ENCODE data around the gene POLD1. TPM values are rescaled to one million over a fixed set of nuclear protein-coding genes. Genes with fewer than 3 reads are reported as not detected.

POLD1 gene
- total and polyA plus RNA-seq, 2 experiments from 2014 or later, result 111 to 173 TPM

- peaks cover 30% of the 10 kb centered on the region for H3K36me3 Mint-ChIP-seq (ENCODE audit: low read depth)
- Histone ChIP-seq H3K36me3 (ENCODE audit: insufficient read depth) (no peaks in the 10 kb centered on the region), H3F3A (replicated peaks; ENCODE audit: low read depth) (no peaks in the 10 kb centered on the region), H3K27ac (ENCODE audit: low read depth) (no peak overlapping the region), H3K4me3 (no peak overlapping the region), H3K4me2 (no peak overlapping the region), H2AFZ (no peak overlapping the region), H3K27me3 (ENCODE audit: insufficient read depth) (no peaks in the 10 kb centered on the region), H3K4me1 (ENCODE audit: insufficient read depth) (no peaks in the 10 kb centered on the region), H3K9me2 (ENCODE audit: insufficient read depth) (0 out of 2 replicates have a peak, but pooled peaks cover 3% of the 10 kb centered on the region), H4K20me1 (replicated peaks; ENCODE audit: insufficient read depth) (no peaks in the 10 kb centered on the region), H3K79me2 (replicated peaks; ENCODE audit: insufficient read depth) (no peaks in the 10 kb centered on the region)
- ATAC-seq, result no peak
- no peak overlapping the region for H3K27ac Mint-ChIP-seq
- DNase-seq (ENCODE audit: low spot score), result no peak
- TF ChIP-seq NANOG (IDR thresholded peaks at IDR 0.05; ENCODE audit: borderline replicate concordance), result no peak
- no peak for TF ChIP-seq EZH2phosphoT487 (IDR thresholded peaks at IDR 0.05; ENCODE audit: unreplicated experiment)
- no peak for TF ChIP-seq POLR2AphosphoS5 (IDR thresholded peaks at IDR 0.05; ENCODE audit: low read depth)
- no peak for TF ChIP-seq JUNB (IDR thresholded peaks at IDR 0.05; ENCODE audit: unreplicated experiment)
- TF ChIP-seq CREB1 (CRISPR knock-in tag; IDR thresholded peaks at IDR 0.05; ENCODE audit: low read depth), result no peak
- TF ChIP-seq REST (IDR thresholded peaks at IDR 0.05; ENCODE audit: unreplicated experiment), result no peak
- no peak for TF ChIP-seq EZH2 (IDR thresholded peaks at IDR 0.05; ENCODE audit: low read depth, unreplicated experiment)
- TF ChIP-seq ZNF114 (CRISPR knock-in tag; IDR thresholded peaks at IDR 0.05), result no peak
- no peak for TF ChIP-seq STAT1 (IDR thresholded peaks at IDR 0.05; ENCODE audit: unreplicated experiment)
- no peak for TF ChIP-seq CTCF (conservative IDR thresholded peaks at IDR 0.05; ENCODE audit: low read depth in 2 of 2)
- no peak for TF ChIP-seq ZNF462 (CRISPR knock-in tag; IDR thresholded peaks at IDR 0.05)
- no peak for TF ChIP-seq ZNF331 (CRISPR knock-in tag; IDR thresholded peaks at IDR 0.05; ENCODE audit: low read depth)
- TF ChIP-seq ETS1 (IDR thresholded peaks at IDR 0.05), result no peak
- H3K9me3 Mint-ChIP-seq, result peaks cover 85% of the 10 kb centered on the region
- peaks cover 4% of the 10 kb centered on the region for H3K27me3 Mint-ChIP-seq (ENCODE audit: insufficient read depth, low read depth, poor library complexity)
- H3K4me1 Mint-ChIP-seq, result no peaks in the 10 kb centered on the region
- H3K4me3 Mint-ChIP-seq, result no peak overlapping the region
Observed at GRCh38 chr19:50362656-50363424, 21.3 kb upstream of the POLD1 start.

Measured in GM23338 (cell line).